Liver (tissue), 9 donors: ENCODE results near the gene GNB5. TPM values are rescaled to one million over a fixed set of nuclear protein-coding genes. Genes with fewer than 3 reads are reported as not detected.

Experiments
- DNase-seq: peaks from one replicate; pipeline ENCODE4 v3.0.0-alpha.2; 2017; ENCODE audit warnings: low spot score
- H3K27ac ChIP-seq, 2 donors: one replicate each; pipeline ENCODE4 v1.7.0; 2013; ENCODE audit warnings: inconsistent platforms in 2 of 2, low read length in 2 of 2, control low read depth in 1 of 2, low read depth in 1 of 2, mild to moderate bottlenecking in 1 of 2
- H3K27me3 ChIP-seq, 4 donors: one replicate each; pipeline versions ENCODE4 v1.6.1 to v1.7.0; 2013; ENCODE audit warnings: low read length in 3 of 4, inconsistent platforms in 1 of 4, mild to moderate bottlenecking in 1 of 4, moderate library complexity in 1 of 4; ENCODE audit not compliant: control insufficient read depth in 4 of 4, insufficient read depth in 4 of 4
- H3K36me3 ChIP-seq, 4 donors: one replicate each; pipeline versions ENCODE4 v1.6.1 to v1.7.0; 2013; ENCODE audit warnings: low read length in 3 of 4, mild to moderate bottlenecking in 3 of 4, low read depth in 1 of 4, moderate library complexity in 1 of 4; ENCODE audit not compliant: control insufficient read depth in 4 of 4, insufficient read depth in 3 of 4
- H3K4me1 ChIP-seq, 4 donors: one replicate each; pipeline versions ENCODE4 v1.6.1 to v1.7.0; 2013; ENCODE audit warnings: low read length in 3 of 4, mild to moderate bottlenecking in 3 of 4, moderate library complexity in 1 of 4; ENCODE audit not compliant: control insufficient read depth in 4 of 4, insufficient read depth in 4 of 4
- H3K4me3 ChIP-seq, 3 donors: one replicate each; pipeline versions ENCODE4 v1.6.1 to v1.7.0; 2013; ENCODE audit warnings: low read length in 3 of 3, control low read depth in 1 of 3, low read depth in 1 of 3, mild to moderate bottlenecking in 1 of 3
- H3K9ac ChIP-seq, 2 donors: one replicate each; pipeline ENCODE4 v1.7.0; 2013; ENCODE audit warnings: low read length in 2 of 2, mild to moderate bottlenecking in 2 of 2, moderate library complexity in 2 of 2, control low read depth in 1 of 2, low read depth in 1 of 2
- H3K9me3 ChIP-seq, 4 donors: one replicate each; pipeline versions ENCODE4 v1.6.1 to v1.7.0; 2013; ENCODE audit warnings: low read length in 3 of 4; ENCODE audit not compliant: control insufficient read depth in 4 of 4
- ATF3 ChIP-seq: IDR thresholded peaks from 2 replicates; pipeline ENCODE4 v1.6.1; 2016; ENCODE audit warnings: antibody characterized with exemption
- CTCF ChIP-seq: fragments of 150-350 bp; IDR thresholded peaks from 2 replicates; pipeline ENCODE4 v1.5.1; 2017; ENCODE audit warnings: improper control_type of control experiment, low read depth, low read length; ENCODE audit not compliant: missing input control
- EGR1 ChIP-seq, 2 donors: IDR thresholded peaks; 2 replicates each; pipeline ENCODE4 v1.6.1; 2016 to 2018; ENCODE audit warnings: antibody characterized with exemption in 2 of 2, low read depth in 2 of 2
- FOXA1 ChIP-seq: IDR thresholded peaks from 2 replicates; pipeline ENCODE4 v1.6.1; 2016; ENCODE audit warnings: antibody characterized with exemption
- FOXA2 ChIP-seq: IDR thresholded peaks from 2 replicates; pipeline ENCODE4 v1.6.1; 2016; ENCODE audit warnings: antibody characterized with exemption
- GABPA ChIP-seq, 2 donors: IDR thresholded peaks in 1 of 2; conservative IDR thresholded peaks in 1 of 2; 2 replicates each; pipeline ENCODE4 v1.6.1; 2016; ENCODE audit warnings: antibody characterized with exemption in 2 of 2, mild to moderate bottlenecking in 1 of 2, moderate library complexity in 1 of 2
- HNF4A ChIP-seq, 2 donors: conservative IDR thresholded peaks; 2 replicates each; pipeline ENCODE4 v1.6.1; 2016; ENCODE audit warnings: antibody characterized with exemption in 2 of 2, mild to moderate bottlenecking in 2 of 2
- HNF4G ChIP-seq: IDR thresholded peaks from 2 replicates; pipeline ENCODE4 v1.6.1; 2016; ENCODE audit warnings: antibody characterized with exemption
- JUND ChIP-seq, 2 donors: IDR thresholded peaks; 2 replicates each; pipeline ENCODE4 v1.6.1; 2016; ENCODE audit warnings: antibody characterized with exemption in 2 of 2
- NR2F2 ChIP-seq: IDR thresholded peaks from 2 replicates; pipeline ENCODE4 v1.6.1; 2016; ENCODE audit warnings: antibody characterized with exemption
- RAD21 ChIP-seq, 2 donors: IDR thresholded peaks; 2 replicates each; pipeline ENCODE4 v1.6.1; 2016; ENCODE audit warnings: antibody characterized with exemption in 2 of 2, mild to moderate bottlenecking in 2 of 2
- REST ChIP-seq: IDR thresholded peaks from 2 replicates; pipeline ENCODE4 v1.6.1; 2016; ENCODE audit warnings: antibody characterized with exemption, mild to moderate bottlenecking
- RXRA ChIP-seq, 2 donors: IDR thresholded peaks; 2 replicates each; pipeline ENCODE4 v1.6.1; 2017 to 2018; ENCODE audit warnings: antibody characterized with exemption in 2 of 2, mild to moderate bottlenecking in 1 of 2
- SP1 ChIP-seq: IDR thresholded peaks from 2 replicates; pipeline ENCODE4 v1.6.1; 2018; ENCODE audit warnings: antibody characterized with exemption, mild to moderate bottlenecking
- TAF1 ChIP-seq: conservative IDR thresholded peaks from 2 replicates; pipeline ENCODE4 v1.6.1; 2016; ENCODE audit warnings: antibody characterized with exemption, mild to moderate bottlenecking
- YY1 ChIP-seq: IDR thresholded peaks from 2 replicates; pipeline ENCODE4 v1.6.1; 2016; ENCODE audit warnings: antibody characterized with exemption, mild to moderate bottlenecking
- WGBS: extraction: QIAGEN DNeasy Blood & Tissue Kit; methylation state at CpG from one replicate; pipeline ENCODE4 v1.1.7; 2013; 5-methylcytosine and 5-hydroxymethylcytosine counted together
- polyA plus RNA-seq, 2 donors: library from polyadenylated mRNA; stranded (reverse) in 1 of 2; unstranded in 1 of 2; fragments of 200-250 nt in 1 of 2; fragments of >200 nt in 1 of 2; fragmentation: Nextera tagmentation in 1 of 2; extraction: Ambion mirVana in 1 of 2; gene quantifications; one replicate each; pipeline versions ENCODE4 v1.2.1 to v1.2.3, GENCODE V29; 2013 to 2015
- total RNA-seq, 2 donors: library from RNA; depleted of rRNA; stranded (reverse); fragments of >200 nt; gene quantifications; one replicate each; pipeline ENCODE4 v1.2.3, GENCODE V29; 2014
- TF ChIP-seq, protein P1 (sequence below): IDR thresholded peaks from 2 replicates; pipeline ENCODE4 v1.6.1; 2016; ENCODE audit warnings: antibody characterized with exemption
- TF ChIP-seq, protein P2 (sequence below): IDR thresholded peaks from 2 replicates; pipeline ENCODE4 v1.6.1; 2016; ENCODE audit warnings: antibody characterized with exemption
- donor health status: healthy.
- donor health status: healthy.
- donor health status: healthy.
- donor health status: healthy.
- donor health status: healthy.

GNB5 gene
- total and polyA plus RNA-seq, 4 donors: 13.7 to 19.2 (median 15.7) TPM

GRCh38 chr15:52068004-52068615, 123.1 kb downstream of the GNB5 start:
- peaks cover 19 to 45% (median 41%) of the 10 kb centered on the region in 4 donors for H3K4me1 ChIP-seq
- TF ChIP-seq YY1 (no peak), REST (peak; percentile 5), HNF4A (conservative IDR thresholded peaks at IDR 0.05) (no peak), GABPA (IDR thresholded peaks at IDR 0.05 in 1 of 2, conservative IDR thresholded peaks at IDR 0.05 in 1 of 2) (no peak)
- no peak overlapping the region for H3K9ac ChIP-seq
- DNase-seq: no peak
- H3K9me3 ChIP-seq: no peaks in the 10 kb centered on the region
- 65% methylated on average over 2 of the region's 2 CpGs for WGBS
- no peak overlapping the region for H3K27ac ChIP-seq
- no peaks in the 10 kb centered on the region for H3K27me3 ChIP-seq
- no peak overlapping the region for H3K4me3 ChIP-seq
- peaks cover 0 to 18% (median 5%) of the 10 kb centered on the region in 4 donors for H3K36me3 ChIP-seq

GRCh38 chr15:52067545-52067926, 123.7 kb downstream of the GNB5 start:
- H3K9ac ChIP-seq: no peak overlapping the region
- no peaks in the 10 kb centered on the region for H3K27me3 ChIP-seq
- peaks cover 19 to 46% (median 41%) of the 10 kb centered on the region in 4 donors for H3K4me1 ChIP-seq
- TF ChIP-seq FOXA2 (no peak), EGR1 (IDR thresholded peaks at IDR 0.05; ENCODE audit: low read depth in 2 of 2) (no peak), SP1 (no peak), RAD21 (IDR thresholded peaks at IDR 0.05) (no peak), NR2F2 (no peak), GABPA (IDR thresholded peaks at IDR 0.05 in 1 of 2, conservative IDR thresholded peaks at IDR 0.05 in 1 of 2) (no peak), REST (no peak), HNF4A (conservative IDR thresholded peaks at IDR 0.05) (no peak), RXRA (IDR thresholded peaks at IDR 0.05) (no peak), CTCF (no peak), YY1 (no peak), FOXA1 (no peak), TAF1 (no peak), ATF3 (no peak), HNF4G (no peak), JUND (IDR thresholded peaks at IDR 0.05) (no peak)
- TF ChIP-seq, protein P1, sequence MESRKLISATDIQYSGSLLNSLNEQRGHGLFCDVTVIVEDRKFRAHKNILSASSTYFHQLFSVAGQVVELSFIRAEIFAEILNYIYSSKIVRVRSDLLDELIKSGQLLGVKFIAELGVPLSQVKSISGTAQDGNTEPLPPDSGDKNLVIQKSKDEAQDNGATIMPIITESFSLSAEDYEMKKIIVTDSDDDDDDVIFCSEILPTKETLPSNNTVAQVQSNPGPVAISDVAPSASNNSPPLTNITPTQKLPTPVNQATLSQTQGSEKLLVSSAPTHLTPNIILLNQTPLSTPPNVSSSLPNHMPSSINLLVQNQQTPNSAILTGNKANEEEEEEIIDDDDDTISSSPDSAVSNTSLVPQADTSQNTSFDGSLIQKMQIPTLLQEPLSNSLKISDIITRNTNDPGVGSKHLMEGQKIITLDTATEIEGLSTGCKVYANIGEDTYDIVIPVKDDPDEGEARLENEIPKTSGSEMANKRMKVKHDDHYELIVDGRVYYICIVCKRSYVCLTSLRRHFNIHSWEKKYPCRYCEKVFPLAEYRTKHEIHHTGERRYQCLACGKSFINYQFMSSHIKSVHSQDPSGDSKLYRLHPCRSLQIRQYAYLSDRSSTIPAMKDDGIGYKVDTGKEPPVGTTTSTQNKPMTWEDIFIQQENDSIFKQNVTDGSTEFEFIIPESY: no peak
- TF ChIP-seq, protein P2, sequence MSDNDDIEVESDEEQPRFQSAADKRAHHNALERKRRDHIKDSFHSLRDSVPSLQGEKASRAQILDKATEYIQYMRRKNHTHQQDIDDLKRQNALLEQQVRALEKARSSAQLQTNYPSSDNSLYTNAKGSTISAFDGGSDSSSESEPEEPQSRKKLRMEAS: no peak
- DNase-seq: no peak
- H3K36me3 ChIP-seq: peaks cover 0 to 22% (median 6%) of the 10 kb centered on the region in 4 donors
- no peaks in the 10 kb centered on the region for H3K9me3 ChIP-seq
- H3K4me3 ChIP-seq: no peak overlapping the region
- no peak overlapping the region for H3K27ac ChIP-seq
